Subcutaneous abdominal adipose tissue (tissue), 5 donors: ENCODE data around the gene BCAS3.

Experiments used
- H3K27ac ChIP-seq: one replicate; pipeline ENCODE4 v1.7.0; 2013; ENCODE audit warnings: low read depth, mild to moderate bottlenecking, inconsistent platforms, low read length, moderate library complexity
- H3K27me3 ChIP-seq, 5 donors: one replicate each; pipeline ENCODE4 v1.7.0; 2013; ENCODE audit warnings: low read length in 5 of 5, inconsistent platforms in 1 of 5; ENCODE audit not compliant: control insufficient read depth in 5 of 5, insufficient read depth in 4 of 5
- H3K36me3 ChIP-seq, 5 donors: one replicate each; pipeline ENCODE4 v1.7.0; 2013; ENCODE audit warnings: low read length in 5 of 5; ENCODE audit not compliant: control insufficient read depth in 5 of 5, insufficient read depth in 5 of 5
- H3K4me1 ChIP-seq, 5 donors: one replicate each; pipeline ENCODE4 v1.7.0; 2013; ENCODE audit warnings: low read length in 5 of 5, mild to moderate bottlenecking in 3 of 5, moderate library complexity in 1 of 5; ENCODE audit not compliant: control insufficient read depth in 5 of 5, insufficient read depth in 5 of 5
- H3K4me3 ChIP-seq, 5 donors: one replicate each; pipeline ENCODE4 v1.7.0; 2013; ENCODE audit warnings: low read length in 5 of 5, low read depth in 1 of 5
- H3K9ac ChIP-seq, 5 donors: one replicate each; pipeline ENCODE4 v1.7.0; 2013; ENCODE audit warnings: low read length in 5 of 5, mild to moderate bottlenecking in 4 of 5, moderate library complexity in 3 of 5
- H3K9me3 ChIP-seq, 5 donors: one replicate each; pipeline ENCODE4 v1.7.0; 2013; ENCODE audit warnings: low read length in 5 of 5; ENCODE audit not compliant: control insufficient read depth in 5 of 5
- donor health status: healthy.
- donor health status: healthy.
- donor health status: healthy.
- donor health status: healthy.
- donor health status: healthy.

BCAS3 gene

DNA sequence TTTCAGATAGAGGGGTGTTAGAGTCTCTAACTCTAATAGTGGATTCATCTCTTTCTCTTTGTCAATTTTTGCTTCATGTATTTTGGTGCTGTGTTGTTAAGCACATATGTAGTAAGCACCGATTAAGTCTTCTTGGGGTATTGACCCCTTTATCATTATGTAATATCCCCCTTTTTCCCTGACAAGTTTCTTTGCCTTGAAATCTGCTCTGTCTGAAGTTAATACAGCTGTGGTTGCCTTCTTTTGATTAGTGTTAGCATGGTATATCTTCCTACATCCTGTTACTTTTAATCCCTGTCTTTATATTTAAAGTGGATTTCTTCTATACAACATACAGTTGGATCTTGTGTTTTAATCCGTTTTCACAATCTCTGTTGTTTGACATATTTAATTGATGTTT, 60.6 kb downstream of the BCAS3 start:
- Histone ChIP-seq H3K4me1 (no peaks in the 10 kb centered on the region), H3K4me3 (no peak overlapping the region), H3K9me3 (no peaks in the 10 kb centered on the region), H3K36me3 (no peaks in the 10 kb centered on the region), H3K27ac (no peak overlapping the region), H3K9ac (no peak overlapping the region), H3K27me3 (no peaks in the 10 kb centered on the region)

DNA sequence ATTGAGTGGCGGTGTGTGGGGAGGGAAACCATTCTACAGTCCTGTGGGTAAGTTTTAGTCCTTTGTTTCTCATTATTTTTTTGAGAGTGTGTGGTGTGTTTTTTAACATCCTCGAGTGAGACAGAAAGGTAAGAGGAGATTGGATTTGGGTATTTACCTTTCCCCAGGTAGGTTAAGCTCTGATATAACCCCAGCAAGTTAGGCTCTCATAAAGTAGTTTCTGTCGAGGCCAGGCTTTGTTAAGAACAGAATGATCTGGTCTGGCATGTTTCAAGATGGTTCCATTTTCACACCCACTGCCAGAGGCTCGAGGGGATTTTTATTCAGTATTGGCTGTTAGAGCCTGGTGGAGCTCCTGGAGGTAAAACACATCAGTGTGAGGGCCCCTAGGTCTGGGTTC, 62.9 kb downstream of the BCAS3 start:
- Histone ChIP-seq H3K9ac (no peak overlapping the region), H3K27me3 (no peaks in the 10 kb centered on the region), H3K27ac (no peak overlapping the region), H3K4me1 (peaks cover 0 to 5% (median 0%) of the 10 kb centered on the region in 5 donors), H3K9me3 (no peaks in the 10 kb centered on the region), H3K4me3 (no peak overlapping the region), H3K36me3 (no peaks in the 10 kb centered on the region)

DNA sequence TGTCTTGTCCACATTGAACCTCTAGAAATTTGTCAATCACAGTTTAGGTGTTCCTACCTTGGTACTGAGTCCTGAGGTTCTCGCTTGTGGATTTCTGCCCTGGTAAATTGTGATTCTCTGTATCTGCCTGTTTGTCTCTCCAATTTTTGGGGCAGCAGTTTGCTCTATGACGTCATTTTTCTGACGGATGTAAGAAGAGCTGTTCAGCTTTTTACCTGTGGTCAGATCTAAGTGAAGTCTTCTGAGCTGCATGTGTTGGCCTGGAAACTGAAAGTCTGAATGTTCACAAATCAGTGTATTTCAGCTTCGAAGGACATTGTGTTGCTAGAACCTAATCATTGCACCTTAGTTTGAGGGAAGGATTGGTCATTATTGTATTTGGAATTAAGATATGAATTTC, 63.4 kb downstream of the BCAS3 start:
- Histone ChIP-seq H3K27ac (no peak overlapping the region), H3K9me3 (no peaks in the 10 kb centered on the region), H3K36me3 (no peaks in the 10 kb centered on the region), H3K9ac (no peak overlapping the region), H3K4me1 (peaks cover 0 to 5% (median 0%) of the 10 kb centered on the region in 5 donors), H3K4me3 (no peak overlapping the region), H3K27me3 (no peaks in the 10 kb centered on the region)

DNA sequence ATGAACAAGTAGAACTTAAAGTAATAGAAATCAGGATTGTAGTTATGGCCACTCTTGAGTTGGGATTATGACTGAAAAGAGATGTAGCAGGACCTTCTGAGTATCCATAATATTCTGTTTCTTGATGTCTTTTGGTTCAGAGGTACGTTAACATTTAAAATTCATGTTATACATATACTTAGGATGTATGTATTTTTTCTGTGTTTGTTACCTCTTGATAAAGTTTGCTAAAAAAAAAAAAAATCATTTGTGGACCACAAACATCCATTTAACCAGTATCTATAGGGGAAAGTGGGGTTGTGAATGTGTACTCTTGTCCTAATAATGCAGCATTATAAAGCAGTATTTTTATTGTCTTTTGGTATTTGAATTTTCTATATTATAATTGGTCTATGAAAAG, 65.6 kb downstream of the BCAS3 start:
- peaks cover 0 to 5% (median 0%) of the 10 kb centered on the region in 5 donors for H3K4me1 ChIP-seq
- H3K36me3 ChIP-seq = peaks cover 0 to 5% (median 2%) of the 10 kb centered on the region in 5 donors
- H3K27ac ChIP-seq = no peak overlapping the region
- H3K9me3 ChIP-seq = no peaks in the 10 kb centered on the region
- H3K4me3 ChIP-seq = no peak overlapping the region
- no peaks in the 10 kb centered on the region for H3K27me3 ChIP-seq
- H3K9ac ChIP-seq = no peak overlapping the region

DNA sequence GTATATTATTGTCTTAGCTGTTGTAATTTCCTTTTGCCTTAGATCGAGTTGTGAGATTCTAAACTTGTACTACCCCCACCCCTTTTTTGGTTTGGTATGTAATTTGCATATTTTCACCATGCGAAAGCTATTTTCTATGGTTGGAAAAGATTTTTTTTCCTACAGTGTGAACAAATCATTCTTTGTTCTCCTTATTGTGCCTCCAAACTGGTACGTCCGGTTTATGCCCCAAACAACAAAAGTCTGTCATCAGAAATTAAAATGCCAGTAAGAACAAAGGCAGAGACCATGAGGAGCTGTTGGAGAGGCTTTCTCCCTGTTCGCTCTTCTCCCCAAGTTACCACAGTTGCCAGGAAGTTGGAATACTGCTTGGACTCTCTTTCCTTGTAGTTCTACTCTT, 66.1 kb downstream of the BCAS3 start:
- Histone ChIP-seq H3K27me3 (no peaks in the 10 kb centered on the region), H3K36me3 (peaks cover 0 to 6% (median 2%) of the 10 kb centered on the region in 5 donors), H3K9me3 (no peaks in the 10 kb centered on the region), H3K4me3 (no peak overlapping the region), H3K27ac (no peak overlapping the region), H3K4me1 (peaks cover 0 to 5% (median 0%) of the 10 kb centered on the region in 5 donors), H3K9ac (no peak overlapping the region)

DNA sequence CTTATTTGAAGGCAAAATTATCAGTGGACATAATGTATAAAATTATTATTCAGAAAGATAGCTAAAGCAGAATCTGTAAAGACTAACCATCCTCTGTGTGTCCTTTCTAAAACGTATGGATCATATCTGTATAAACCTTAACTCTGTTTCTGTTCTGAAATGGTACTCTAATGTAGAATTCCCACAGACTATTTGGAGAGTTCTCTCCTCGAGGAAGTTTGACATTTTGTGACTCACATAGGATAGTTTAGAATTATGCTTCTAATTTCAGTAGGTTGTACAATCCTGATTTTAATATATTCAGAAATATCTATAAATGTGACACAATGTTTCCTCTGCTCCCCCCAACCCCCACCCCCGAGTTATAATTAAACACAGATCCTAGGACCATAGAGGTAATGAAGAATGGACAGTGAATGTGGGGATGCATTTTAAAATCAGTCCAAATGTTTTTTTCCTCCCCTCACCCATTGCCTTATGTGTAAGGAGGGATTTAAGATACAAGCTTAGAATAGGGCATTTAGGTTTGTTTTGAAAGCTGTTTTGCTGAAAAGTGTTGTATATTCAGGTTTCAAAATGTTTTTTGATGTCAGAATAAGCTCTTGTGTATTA, 66.8 kb downstream of the BCAS3 start:
- no peak overlapping the region for H3K9ac ChIP-seq
- no peak overlapping the region for H3K27ac ChIP-seq
- H3K4me1 ChIP-seq = peaks cover 0 to 5% (median 0%) of the 10 kb centered on the region in 5 donors
- peaks cover 0 to 10% (median 2%) of the 10 kb centered on the region in 5 donors for H3K36me3 ChIP-seq
- no peaks in the 10 kb centered on the region for H3K9me3 ChIP-seq
- no peaks in the 10 kb centered on the region for H3K27me3 ChIP-seq
- no peak overlapping the region for H3K4me3 ChIP-seq

DNA sequence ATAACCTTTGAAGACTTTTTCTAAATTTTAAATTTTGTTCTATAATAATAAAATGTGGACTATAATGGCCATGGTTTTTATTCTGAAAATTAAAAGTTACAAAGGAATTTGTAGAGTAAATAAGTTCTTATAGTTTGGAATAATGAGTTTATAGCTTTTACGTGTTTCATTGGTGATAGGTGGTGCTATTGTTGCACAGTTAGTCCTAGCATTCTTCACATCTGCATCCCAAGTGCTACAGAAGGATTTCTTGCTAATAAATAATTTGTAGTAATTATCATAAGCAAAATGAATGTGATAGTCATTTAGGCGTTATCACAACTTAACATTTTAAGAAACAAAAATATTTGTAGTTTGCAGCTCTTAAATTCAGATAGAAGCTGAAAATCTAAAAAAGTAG, 67.9 kb downstream of the BCAS3 start:
- Histone ChIP-seq H3K27ac (no peak overlapping the region), H3K27me3 (no peaks in the 10 kb centered on the region), H3K4me3 (no peak overlapping the region), H3K36me3 (peaks cover 0 to 10% (median 2%) of the 10 kb centered on the region in 5 donors), H3K4me1 (peaks cover 0 to 5% (median 0%) of the 10 kb centered on the region in 5 donors), H3K9ac (no peak overlapping the region), H3K9me3 (peaks cover 0 to 4% (median 3%) of the 10 kb centered on the region in 5 donors)

DNA sequence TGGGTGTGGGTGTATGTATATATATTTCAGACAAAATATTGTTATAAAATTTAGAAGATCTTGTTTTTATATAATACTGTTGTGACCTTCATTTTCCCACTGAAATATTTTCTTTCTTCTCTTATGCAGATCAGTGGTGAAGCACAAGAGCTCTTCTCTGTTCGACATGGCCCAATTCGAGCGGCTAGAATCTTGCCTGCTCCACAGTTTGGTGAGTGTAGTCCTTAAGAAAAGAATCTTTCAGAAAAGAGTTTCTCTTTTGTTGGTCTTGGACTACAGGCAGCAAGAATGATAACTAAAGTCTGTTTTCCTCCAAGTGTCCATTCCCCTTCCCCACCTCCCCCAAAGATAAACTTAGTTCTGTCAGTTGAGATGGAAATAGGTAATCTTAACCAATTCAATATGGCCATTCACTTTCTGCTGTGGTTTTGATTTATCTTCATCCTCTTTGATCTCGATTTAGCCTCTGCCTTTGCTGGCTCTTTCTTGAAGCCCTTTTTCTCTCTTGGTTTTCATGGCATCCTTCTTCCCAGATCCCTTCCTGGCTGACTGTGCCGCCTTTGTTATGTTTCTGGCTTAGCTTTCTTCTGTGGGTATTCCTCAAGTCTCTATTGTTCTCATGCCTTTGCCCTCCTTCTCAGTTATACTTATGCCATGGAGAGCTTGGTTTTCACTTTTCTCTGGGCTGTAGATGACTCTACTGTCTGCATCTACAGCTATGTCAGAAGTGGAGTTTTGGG, 69.6 kb downstream of the BCAS3 start:
- Histone ChIP-seq H3K4me3 (no peak overlapping the region), H3K27me3 (no peaks in the 10 kb centered on the region), H3K36me3 (peaks cover 0 to 12% (median 2%) of the 10 kb centered on the region in 5 donors), H3K27ac (no peak overlapping the region), H3K9me3 (peaks cover 0 to 9% (median 8%) of the 10 kb centered on the region in 5 donors), H3K4me1 (peaks cover 0 to 5% (median 0%) of the 10 kb centered on the region in 5 donors), H3K9ac (no peak overlapping the region)

DNA sequence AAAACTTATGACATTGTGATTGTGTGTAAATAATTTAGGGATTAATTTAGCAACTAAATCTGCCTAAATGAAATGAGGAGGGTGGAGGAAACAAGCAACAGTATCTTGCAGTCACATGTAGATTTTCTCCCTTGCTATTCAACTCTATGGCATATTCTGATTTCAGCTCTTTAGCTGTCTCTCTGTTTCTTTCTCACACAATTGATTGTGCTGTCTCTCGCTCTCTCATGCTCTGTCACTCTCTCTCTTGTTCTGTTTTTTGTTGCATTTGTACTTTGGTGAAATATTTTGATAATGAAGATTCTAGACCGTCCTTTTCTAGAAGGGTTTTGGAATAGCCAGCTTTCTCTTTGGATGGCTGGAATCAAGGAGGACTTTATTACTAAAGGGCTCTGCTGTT, 70.6 kb downstream of the BCAS3 start:
- H3K9me3 ChIP-seq = peaks cover 0 to 9% (median 8%) of the 10 kb centered on the region in 5 donors
- peaks cover 0 to 12% (median 2%) of the 10 kb centered on the region in 5 donors for H3K36me3 ChIP-seq
- H3K27me3 ChIP-seq = no peaks in the 10 kb centered on the region
- H3K27ac ChIP-seq = no peak overlapping the region
- no peak overlapping the region for H3K4me3 ChIP-seq
- peaks cover 0 to 5% (median 0%) of the 10 kb centered on the region in 5 donors for H3K4me1 ChIP-seq
- H3K9ac ChIP-seq = no peak overlapping the region

DNA sequence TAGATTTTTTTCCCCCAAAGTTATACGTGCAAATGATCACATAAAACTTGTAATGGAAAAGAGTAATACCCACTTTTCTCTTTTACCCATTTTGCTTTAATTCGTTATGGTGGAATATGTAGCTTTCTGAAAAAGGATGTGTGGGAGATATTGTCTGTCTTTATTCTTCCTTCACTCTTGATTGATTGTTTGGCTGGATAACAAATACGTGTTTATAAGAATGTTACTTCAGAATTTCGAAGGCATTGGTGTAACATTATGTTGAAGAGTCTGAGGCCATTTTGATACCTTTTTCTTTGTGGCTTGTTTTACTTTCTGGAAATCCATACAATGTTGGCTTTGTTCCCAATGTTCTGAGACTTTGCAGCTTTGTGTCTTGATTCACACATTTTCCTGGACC, 71.4 kb downstream of the BCAS3 start:
- H3K4me3 ChIP-seq = no peak overlapping the region
- peaks cover 0 to 12% (median 2%) of the 10 kb centered on the region in 5 donors for H3K36me3 ChIP-seq
- H3K27ac ChIP-seq = no peak overlapping the region
- H3K9me3 ChIP-seq = peaks cover 0 to 9% (median 8%) of the 10 kb centered on the region in 5 donors
- H3K9ac ChIP-seq = no peak overlapping the region
- H3K27me3 ChIP-seq = no peaks in the 10 kb centered on the region
- H3K4me1 ChIP-seq = peaks cover 0 to 2% (median 0%) of the 10 kb centered on the region in 5 donors
